T-helper 2 cell treated with Interferon-gamma antibody and Interleukin-4, amounts not matched to agents 5 μg/mL and 100 μg/mL, for 36 hours (primary cell): ENCODE measurements around the gene POU3F3.

Experiments
- DNase-seq: peaks from one replicate; pipeline ENCODE4 v3.0.0; 2021; ENCODE audit warnings: low spot score
- H3K27ac Mint-ChIP-seq: one replicate; pipeline ENCODE4 v1.8.0; 2021; ENCODE audit warnings: mild to moderate bottlenecking, mixed read lengths
- H3K27me3 Mint-ChIP-seq: one replicate; pipeline ENCODE4 v1.8.0; 2021; ENCODE audit warnings: low read depth, mixed read lengths
- H3K36me3 Mint-ChIP-seq: one replicate; pipeline ENCODE4 v1.8.0; 2021; ENCODE audit warnings: low read depth, mixed read lengths
- H3K4me1 Mint-ChIP-seq: one replicate; pipeline ENCODE4 v1.8.0; 2021; ENCODE audit warnings: low read depth, mixed read lengths
- H3K4me3 Mint-ChIP-seq: one replicate; pipeline ENCODE4 v1.8.0; 2022; ENCODE audit warnings: mild to moderate bottlenecking, moderate library complexity, mixed read lengths
- H3K9me3 Mint-ChIP-seq: one replicate; pipeline ENCODE4 v1.8.0; 2021; ENCODE audit warnings: mixed read lengths

POU3F3 gene

DNA sequence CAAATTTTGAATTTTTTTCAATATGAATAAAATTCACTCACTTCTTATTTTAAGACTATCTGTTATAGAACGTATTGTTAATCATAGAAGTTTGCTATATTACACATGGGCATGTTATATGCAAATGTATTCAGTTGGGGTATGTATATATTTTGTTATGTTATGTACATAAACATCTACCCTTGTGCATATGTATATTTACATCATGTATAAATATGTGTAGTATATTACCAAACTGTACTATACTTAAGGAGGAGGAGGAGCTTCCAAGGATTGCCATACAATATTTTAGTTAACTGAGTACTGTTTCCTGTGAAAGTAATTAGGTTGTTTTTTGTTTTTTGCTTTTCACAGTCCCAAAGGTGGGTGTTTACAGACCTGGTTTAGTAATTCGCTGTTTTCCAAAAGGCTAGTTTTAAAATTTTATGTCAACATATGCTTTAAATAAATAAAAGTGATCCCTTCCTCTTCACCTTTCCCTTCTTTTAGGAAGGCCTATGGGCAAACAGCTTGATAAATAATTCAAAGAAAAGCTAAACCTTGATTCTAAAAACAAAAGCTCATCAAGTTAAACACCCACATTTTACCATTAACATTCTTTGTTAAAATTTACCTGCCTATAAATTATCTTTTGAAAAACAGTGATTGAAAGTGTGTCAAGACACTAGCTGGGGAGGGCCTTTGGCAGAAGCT, 12.9 kb upstream of the POU3F3 start:
- DNase-seq: no peak
- H3K4me3 Mint-ChIP-seq: no peak overlapping the region
- H3K27me3 Mint-ChIP-seq: peaks cover 53% of the 10 kb centered on the region
- H3K9me3 Mint-ChIP-seq: no peaks in the 10 kb centered on the region
- no peak overlapping the region for H3K27ac Mint-ChIP-seq
- H3K4me1 Mint-ChIP-seq: peaks cover 3% of the 10 kb centered on the region
- H3K36me3 Mint-ChIP-seq: no peaks in the 10 kb centered on the region

DNA sequence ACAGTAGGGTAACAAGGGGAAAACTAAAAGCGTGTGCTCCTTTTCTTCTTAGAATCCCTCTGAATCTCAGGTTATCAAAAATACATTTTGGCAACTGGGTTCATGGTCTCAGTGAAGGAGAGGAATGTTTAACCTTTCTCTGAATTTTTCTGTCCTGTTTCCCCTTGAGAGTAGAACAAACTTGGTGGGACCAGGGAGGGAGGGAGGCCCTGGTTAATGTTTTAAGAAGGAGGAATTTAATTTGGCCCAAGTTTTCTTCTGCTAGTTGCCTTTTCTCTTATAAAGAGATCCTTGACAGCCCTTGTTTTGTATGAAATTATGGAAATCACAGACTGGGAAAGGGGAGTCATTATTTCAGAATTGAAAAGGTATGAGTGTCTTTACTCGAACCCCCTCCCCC, 12.2 kb upstream of the POU3F3 start:
- no peak overlapping the region for H3K4me3 Mint-ChIP-seq
- no peak for DNase-seq
- H3K4me1 Mint-ChIP-seq: peaks cover 3% of the 10 kb centered on the region
- peak overlapping the region; percentile 41 for H3K27ac Mint-ChIP-seq
- H3K36me3 Mint-ChIP-seq: no peaks in the 10 kb centered on the region
- peaks cover 59% of the 10 kb centered on the region for H3K27me3 Mint-ChIP-seq
- no peaks in the 10 kb centered on the region for H3K9me3 Mint-ChIP-seq

DNA sequence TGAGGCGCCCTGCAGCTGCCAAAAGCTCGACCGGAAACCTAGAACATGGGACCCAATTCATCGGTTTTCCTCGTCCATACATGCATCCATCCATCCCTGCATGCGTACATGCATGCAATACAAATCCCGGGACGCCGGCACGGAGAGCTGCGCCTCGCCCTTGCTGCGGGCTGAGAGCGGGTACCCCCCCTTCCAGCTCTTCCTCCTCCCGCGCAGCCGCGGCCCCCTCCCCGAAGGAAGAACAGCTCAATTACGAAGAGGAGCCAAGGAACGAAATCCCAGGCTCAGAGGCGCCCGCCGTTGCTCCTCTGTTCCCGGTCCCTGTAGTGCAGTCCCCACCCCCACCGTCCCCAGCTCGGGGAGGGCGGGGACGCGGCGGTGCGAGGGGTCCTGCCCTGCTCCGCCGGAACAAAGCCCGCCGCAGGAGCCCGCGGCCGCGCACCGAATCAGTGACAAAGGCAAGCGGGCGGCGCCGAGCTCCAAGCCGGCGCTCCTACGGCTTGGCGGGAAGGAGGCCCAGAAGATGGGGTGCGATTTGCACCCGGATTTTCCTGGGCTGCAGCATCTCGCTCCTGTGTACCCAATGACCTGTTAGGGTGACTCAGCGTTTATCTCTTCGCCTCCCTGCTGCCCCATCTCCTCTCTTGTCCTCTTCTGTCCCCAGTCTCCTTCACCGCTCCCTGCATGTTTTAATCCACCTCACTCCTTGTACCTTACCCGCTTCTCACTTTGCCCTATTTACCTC, 8.9 kb upstream of the POU3F3 start:
- Mint-ChIP-seq H3K36me3 (no peaks in the 10 kb centered on the region), H3K9me3 (no peaks in the 10 kb centered on the region), H3K27me3 (peaks cover 78% of the 10 kb centered on the region), H3K27ac (peak overlapping the region; percentile 54), H3K4me3 (no peak overlapping the region), H3K4me1 (peaks cover 3% of the 10 kb centered on the region)
- no peak for DNase-seq

DNA sequence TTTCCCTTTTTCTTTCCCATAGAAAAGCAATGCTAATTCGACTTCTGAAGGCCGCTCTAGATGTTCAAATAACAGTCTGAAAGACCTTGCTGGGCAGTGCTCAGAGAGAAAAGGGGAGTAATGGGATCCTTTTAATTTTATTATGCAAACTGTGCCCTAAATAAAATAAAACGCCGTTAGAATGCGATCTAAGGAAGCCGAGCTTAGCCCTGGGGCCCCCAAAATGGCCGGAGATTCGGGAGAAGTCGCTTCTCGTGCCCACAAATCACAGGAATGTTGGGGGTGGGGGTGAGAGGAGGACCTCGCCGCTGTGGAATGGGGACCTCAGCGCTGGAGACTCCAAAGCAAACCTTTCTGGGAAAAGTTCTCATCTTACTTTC, 8.4 kb upstream of the POU3F3 start:
- no peaks in the 10 kb centered on the region for H3K9me3 Mint-ChIP-seq
- H3K36me3 Mint-ChIP-seq: no peaks in the 10 kb centered on the region
- peaks cover 84% of the 10 kb centered on the region for H3K27me3 Mint-ChIP-seq
- H3K4me3 Mint-ChIP-seq: no peak overlapping the region
- no peak for DNase-seq
- peaks cover 6% of the 10 kb centered on the region for H3K4me1 Mint-ChIP-seq
- H3K27ac Mint-ChIP-seq: peak overlapping the region; percentile 54

DNA sequence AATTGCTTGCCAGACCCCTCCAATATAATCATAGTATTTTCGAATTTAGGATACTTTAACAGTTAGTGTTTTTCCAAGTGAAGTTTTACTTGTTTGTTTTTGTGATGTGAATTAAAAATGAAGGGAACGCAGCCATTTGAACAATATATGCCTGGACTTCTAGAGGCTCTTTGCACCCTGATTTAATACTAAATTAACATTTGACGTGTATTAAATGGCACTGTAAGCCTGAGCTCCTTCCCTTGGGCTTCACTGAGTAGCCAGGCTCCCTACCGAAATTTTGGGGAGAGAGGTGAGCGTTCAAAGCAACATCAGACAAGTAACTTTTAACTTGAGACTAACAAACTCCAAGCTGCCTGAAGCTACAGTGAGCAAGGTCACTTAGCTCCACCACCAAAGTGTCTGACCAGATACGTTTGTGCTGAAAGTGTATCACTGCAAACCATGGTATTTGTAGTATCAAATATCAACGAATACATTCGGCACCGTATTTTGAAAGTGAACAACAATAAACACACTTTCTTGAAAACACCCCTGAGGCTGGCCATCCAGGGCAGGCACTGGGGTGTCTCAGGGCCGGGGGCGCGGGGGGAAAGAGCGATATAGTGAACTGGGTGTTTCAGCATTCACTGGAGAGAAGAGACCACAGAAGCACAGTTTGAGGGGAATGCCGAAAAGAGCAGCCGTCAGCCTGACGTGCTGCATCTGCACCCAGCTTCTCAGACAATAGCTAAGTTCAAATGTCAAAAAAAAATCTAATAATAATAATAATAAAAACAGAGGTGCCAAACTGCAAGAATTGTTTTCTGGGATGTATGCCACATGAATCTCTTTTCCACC, 7.7 kb upstream of the POU3F3 start:
- Mint-ChIP-seq H3K27me3 (peaks cover 85% of the 10 kb centered on the region), H3K4me1 (peaks cover 8% of the 10 kb centered on the region), H3K9me3 (no peaks in the 10 kb centered on the region), H3K27ac (no peak overlapping the region), H3K4me3 (no peak overlapping the region), H3K36me3 (no peaks in the 10 kb centered on the region)
- no peak for DNase-seq

DNA sequence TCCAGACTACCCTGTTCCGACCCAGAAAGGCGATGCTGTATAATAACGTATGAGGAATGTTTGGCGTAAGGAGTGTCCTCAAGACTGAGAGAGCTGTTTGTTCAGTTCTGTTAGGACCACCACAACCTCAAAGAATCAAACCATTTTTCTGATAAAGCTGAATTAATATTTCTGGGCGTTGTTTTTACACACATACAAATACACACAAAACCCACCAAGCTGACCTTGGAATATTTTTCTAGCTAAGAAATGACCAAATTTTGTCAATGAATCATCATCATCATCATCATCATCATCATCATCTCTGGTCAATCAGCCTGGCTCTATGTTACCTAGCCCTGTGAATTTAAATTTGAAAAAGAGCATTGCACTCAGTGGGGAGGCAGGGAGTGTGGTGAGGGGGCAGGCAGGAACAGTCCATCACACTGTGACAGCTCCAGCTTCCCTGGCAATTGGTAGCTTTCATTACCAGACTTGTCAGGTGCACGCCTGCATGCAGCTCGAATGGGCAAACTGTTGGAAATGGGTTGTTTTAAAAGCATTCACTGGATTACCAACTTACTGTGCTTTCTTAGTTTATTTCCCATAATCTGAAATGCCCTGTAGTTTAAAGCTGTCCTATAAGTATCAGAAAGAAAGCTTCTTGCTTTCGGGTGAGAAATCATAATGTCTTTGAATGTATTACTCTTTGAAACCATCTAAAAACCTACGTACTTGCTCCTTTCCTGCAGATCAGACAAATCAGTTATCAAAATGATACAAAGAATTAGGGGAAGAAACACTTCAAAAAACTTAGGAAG, 6.9 kb upstream of the POU3F3 start:
- peaks cover 8% of the 10 kb centered on the region for H3K4me1 Mint-ChIP-seq
- H3K36me3 Mint-ChIP-seq: no peaks in the 10 kb centered on the region
- no peak overlapping the region for H3K4me3 Mint-ChIP-seq
- H3K27me3 Mint-ChIP-seq: peaks cover 85% of the 10 kb centered on the region
- H3K9me3 Mint-ChIP-seq: no peaks in the 10 kb centered on the region
- H3K27ac Mint-ChIP-seq: no peak overlapping the region
- no peak for DNase-seq

DNA sequence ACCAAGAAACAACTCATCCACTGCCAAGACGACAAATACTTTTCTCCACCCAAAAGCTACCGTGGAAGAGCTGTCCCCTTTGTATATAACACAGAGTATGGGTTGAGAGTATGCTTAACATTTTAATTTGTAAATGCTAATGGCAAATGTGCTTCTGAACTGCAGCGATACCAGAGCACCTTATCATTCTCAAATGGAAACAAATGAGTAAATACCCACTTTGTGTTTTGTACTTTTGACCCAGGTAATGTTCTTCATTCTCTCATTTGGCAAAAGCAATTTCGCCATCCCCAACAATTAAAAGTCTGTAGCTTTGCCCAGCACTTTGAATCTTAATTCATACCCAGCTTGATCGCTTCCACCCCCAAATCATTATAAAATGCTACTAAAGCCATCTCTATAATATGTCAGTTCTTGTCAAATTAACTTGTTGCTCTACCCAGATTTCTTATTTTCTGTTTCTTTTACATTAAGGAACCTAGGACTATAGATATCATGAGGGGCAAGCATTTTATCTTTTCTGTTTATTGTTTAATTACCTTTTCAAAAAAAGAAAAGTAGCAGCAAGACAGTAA, 6.2 kb upstream of the POU3F3 start:
- Mint-ChIP-seq H3K9me3 (no peaks in the 10 kb centered on the region), H3K36me3 (no peaks in the 10 kb centered on the region), H3K27me3 (peaks cover 85% of the 10 kb centered on the region), H3K4me1 (peaks cover 10% of the 10 kb centered on the region), H3K4me3 (no peak overlapping the region), H3K27ac (no peak overlapping the region)
- DNase-seq: no peak

DNA sequence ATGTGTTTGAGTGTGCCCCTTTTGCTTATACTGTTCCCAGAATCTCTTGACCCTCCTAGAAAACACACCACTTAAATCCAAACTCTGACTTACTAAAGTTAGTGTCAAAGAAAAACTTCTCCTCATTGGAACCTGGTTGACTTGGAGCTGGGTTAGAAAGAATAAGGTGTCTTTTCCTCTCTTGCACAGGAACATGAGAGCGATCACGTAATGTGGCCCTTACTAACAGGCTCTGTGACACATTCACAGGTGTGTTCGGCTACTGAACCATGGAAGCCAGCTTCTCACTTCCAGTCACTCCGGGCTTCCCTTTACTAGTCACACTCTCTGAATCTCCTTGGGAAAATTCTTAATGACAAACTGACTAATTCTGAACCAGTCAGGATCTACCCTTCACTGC, 5.4 kb upstream of the POU3F3 start:
- Mint-ChIP-seq H3K4me3 (no peak overlapping the region), H3K9me3 (no peaks in the 10 kb centered on the region), H3K27me3 (peaks cover 90% of the 10 kb centered on the region), H3K27ac (no peak overlapping the region), H3K4me1 (peaks cover 17% of the 10 kb centered on the region), H3K36me3 (peaks cover 2% of the 10 kb centered on the region)
- DNase-seq: no peak

DNA sequence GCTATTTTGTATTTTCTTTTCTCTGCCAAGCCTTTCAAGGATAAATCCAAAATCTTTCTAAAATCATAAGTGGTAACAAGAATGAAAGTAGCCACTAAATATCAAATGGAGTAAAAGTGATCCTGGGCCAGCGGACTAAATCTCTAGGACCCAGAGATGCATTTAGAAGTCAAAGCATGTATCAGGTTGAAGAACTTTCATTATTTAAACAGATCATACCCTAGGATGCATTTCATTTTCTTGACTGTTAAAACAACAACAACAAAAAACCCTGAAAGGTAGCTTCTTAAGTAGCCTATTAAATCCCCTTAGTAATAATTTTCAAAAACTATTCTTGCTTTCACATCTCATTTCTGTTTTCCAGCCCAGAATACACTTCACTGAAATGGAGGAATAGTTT, 4.8 kb upstream of the POU3F3 start:
- no peaks in the 10 kb centered on the region for H3K9me3 Mint-ChIP-seq
- peaks cover 20% of the 10 kb centered on the region for H3K4me1 Mint-ChIP-seq
- no peak overlapping the region for H3K4me3 Mint-ChIP-seq
- peaks cover 2% of the 10 kb centered on the region for H3K36me3 Mint-ChIP-seq
- H3K27ac Mint-ChIP-seq: no peak overlapping the region
- DNase-seq: no peak
- H3K27me3 Mint-ChIP-seq: peaks cover 90% of the 10 kb centered on the region

DNA sequence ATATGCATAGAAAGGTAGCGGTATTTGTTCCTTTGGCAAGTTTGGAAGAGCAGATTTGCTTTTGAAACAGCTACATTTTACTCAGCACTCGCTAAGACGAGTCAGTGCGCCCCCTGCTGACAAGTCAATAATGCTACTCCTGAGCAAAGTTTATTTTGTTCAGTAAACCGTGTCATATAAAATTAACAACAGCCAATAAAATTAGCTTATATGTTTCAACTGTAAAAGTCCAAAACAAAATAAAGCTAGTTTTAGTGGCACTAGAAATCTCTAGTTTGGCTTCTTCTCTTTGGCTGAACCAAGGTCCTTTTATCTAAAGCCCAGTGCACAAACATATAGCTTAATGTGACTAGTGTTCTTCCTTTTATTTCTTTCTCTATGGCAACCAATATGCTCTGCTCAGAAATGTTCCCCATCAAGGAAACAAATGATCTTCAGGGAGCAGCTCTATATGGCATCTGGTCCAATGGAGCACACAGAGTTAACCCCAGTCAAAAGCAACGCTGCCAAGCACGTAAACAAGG, 4.2 kb upstream of the POU3F3 start:
- Mint-ChIP-seq H3K4me1 (peaks cover 24% of the 10 kb centered on the region), H3K4me3 (no peak overlapping the region), H3K36me3 (peaks cover 4% of the 10 kb centered on the region)

DNA sequence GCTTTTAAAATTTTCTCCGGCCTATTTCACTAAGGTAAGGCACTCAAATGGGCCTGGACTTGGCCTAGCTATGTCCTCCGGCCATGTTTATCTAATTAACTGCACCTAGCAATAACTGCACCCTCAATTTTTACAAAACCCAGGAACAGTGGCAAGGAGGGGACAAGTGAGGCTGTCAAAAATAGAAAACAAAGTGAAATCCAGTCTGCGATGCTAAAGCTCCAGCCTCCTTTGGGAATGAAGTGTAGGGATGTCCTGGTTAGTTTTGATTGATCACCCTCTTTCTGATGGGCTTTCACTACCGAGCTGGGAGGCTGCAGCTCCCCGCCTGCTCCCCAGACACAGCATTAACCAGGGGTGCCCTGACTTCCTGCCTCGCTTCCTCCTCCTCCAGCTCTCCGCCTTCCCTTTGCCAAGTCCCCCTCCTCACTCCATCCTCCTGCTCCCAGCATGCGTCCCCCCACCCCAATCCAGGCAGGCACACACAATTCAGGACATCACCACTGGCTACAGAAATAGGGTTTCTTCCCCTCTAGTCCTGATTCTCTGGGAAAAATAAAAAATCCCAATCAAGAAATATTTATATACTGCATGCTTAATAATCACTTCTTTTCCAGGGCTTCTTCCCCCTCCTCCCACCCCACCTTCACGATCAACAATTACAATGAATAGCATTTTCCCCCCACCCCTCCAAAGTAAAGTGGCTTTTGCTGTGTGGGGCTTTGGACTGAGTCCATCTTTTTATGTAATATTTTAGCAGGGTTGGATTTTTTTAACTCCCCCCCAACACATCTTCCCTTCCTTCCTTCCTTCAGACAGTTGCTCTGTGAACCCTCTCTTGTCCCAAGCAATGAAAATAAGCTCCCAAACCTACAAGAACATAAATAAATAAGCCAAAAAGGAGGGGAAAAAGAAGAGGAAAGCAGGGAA, 3.3 kb upstream of the POU3F3 start:
- Mint-ChIP-seq H3K36me3 (peaks cover 4% of the 10 kb centered on the region), H3K27me3 (peaks cover 87% of the 10 kb centered on the region)
- DNase-seq: no peak

More for the DNA sequence above, 4.2 kb upstream of the POU3F3 start:
- Mint-ChIP-seq H3K27ac (no peak overlapping the region), H3K9me3 (no peaks in the 10 kb centered on the region), H3K27me3 (peaks cover 93% of the 10 kb centered on the region)
- DNase-seq: peak; percentile 36

DNA sequence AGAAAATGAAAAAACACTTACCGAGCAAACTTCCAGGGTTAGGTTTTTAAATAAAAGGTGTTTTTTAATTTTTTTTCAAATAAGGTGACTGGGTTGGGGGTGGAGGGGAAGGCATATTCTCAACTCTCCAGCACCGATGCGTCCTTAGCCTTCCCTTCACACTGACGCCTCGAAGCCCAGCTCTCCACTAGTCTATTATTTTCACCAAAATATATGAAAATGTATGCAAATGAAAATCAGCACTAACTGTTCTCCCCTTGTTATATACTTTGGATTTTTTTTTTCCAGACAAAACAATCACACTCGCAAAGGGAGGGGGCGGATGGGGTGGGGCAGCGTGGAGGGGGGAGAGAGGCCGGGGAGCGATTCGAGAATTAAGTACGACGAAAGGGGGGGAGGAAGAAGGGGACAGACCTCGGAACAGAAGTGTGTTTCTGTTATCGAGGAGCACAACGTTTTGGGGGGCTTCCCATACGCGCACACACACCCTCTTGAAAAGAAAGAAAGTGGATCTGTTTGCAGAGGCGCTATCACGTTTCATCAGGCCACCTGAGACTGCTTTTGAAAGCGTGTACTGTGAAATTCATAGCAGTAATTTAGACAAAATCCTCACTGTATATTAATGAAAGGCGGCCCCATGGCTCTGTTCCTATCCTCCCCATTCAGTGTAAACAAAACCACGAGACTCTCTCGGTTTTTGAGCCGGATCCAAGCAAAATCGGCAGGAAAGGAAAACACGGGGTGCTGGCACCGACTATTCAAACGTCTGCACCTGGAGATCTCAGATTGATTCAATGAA, 2.4 kb upstream of the POU3F3 start:
- H3K9me3 Mint-ChIP-seq: no peaks in the 10 kb centered on the region
- H3K36me3 Mint-ChIP-seq: peaks cover 7% of the 10 kb centered on the region
- DNase-seq: no peak
- no peak overlapping the region for H3K4me3 Mint-ChIP-seq
- peaks cover 81% of the 10 kb centered on the region for H3K27me3 Mint-ChIP-seq
- H3K4me1 Mint-ChIP-seq: peaks cover 24% of the 10 kb centered on the region
- H3K27ac Mint-ChIP-seq: peak overlapping the region; percentile 31

More for the DNA sequence above, 3.3 kb upstream of the POU3F3 start:
- Mint-ChIP-seq H3K27ac (peak overlapping the region; percentile 31), H3K4me3 (no peak overlapping the region), H3K4me1 (peaks cover 24% of the 10 kb centered on the region), H3K9me3 (no peaks in the 10 kb centered on the region)
